Ovary (tissue), 9 donors: ENCODE data around the gene ITPR3. TPM values are rescaled to one million over a fixed set of nuclear protein-coding genes. Genes with fewer than 3 reads are reported as not detected.

ENCODE experiments used
- DNase-seq, 5 donors: peaks; one replicate each; pipeline ENCODE4 v3.0.0-alpha.2; 2019 to 2020
- H3K27ac ChIP-seq, 2 donors: fragments of 200-600 bp; one replicate each; pipeline versions ENCODE4 v1.5.1 to v1.8.0; 2019 to 2022
- H3K27me3 ChIP-seq: fragments of 200-600 bp; one replicate; pipeline ENCODE4 v1.8.0; 2022
- H3K36me3 ChIP-seq: fragments of 200-600 bp; sonication (generic); one replicate; pipeline ENCODE4 v1.5.1; 2019
- H3K4me1 ChIP-seq: one replicate; pipeline ENCODE4 v1.8.1; 2013; ENCODE audit warnings: mild to moderate bottlenecking, moderate library complexity; ENCODE audit not compliant: insufficient read depth
- H3K4me3 ChIP-seq: fragments of 200-600 bp; sonication (generic); one replicate; pipeline ENCODE4 v1.5.1; 2017
- H3K9me3 ChIP-seq, 2 donors: fragments of 200-600 bp in 1 of 2; sonication (generic) in 1 of 2; one replicate each; pipeline versions ENCODE4 v1.5.1 to v1.8.1; 2013 to 2019; ENCODE audit warnings: mild to moderate bottlenecking in 1 of 2, moderate library complexity in 1 of 2
- EP300 ChIP-seq: sonication (generic); formaldehyde crosslinking; IDR thresholded peaks from one replicate; pipeline ENCODE4 v1.6.1; 2017; ENCODE audit warnings: antibody characterized with exemption
- POLR2A ChIP-seq: fragments of 450-650 bp; IDR thresholded peaks from one replicate; pipeline ENCODE4 v1.6.1; 2017; ENCODE audit warnings: antibody characterized with exemption, mild to moderate bottlenecking, moderate library complexity
- WGBS, 3 donors: extraction: QIAGEN DNeasy Blood & Tissue Kit in 1 of 3; methylation state at CpG; one replicate each; pipeline versions ENCODE4 v1.1.5 to v1.1.7; 2013 to 2017; 5-methylcytosine and 5-hydroxymethylcytosine counted together
- intact Hi-C, 4 donors: fragments of 100-400 bp; cut with DNase I; formaldehyde crosslinking; loops; one replicate each; pipeline versions ENCODE4 v1.11.0 to v1.15.1; 2022 to 2023
- polyA plus RNA-seq, 2 donors: library from polyadenylated mRNA; stranded (reverse); fragments of 200-250 nt in 1 of 2; fragments of 350-450 nt in 1 of 2; fragmentation: Illumina TruSeq in 1 of 2; extraction: RNeasy Lipid Tissue Mini Kit (QIAGEN cat#74804) in 1 of 2; gene quantifications; one replicate each; pipeline ENCODE4 v1.2.3, GENCODE V29; 2013 to 2014
- total RNA-seq, 7 donors: library from RNA; depleted of rRNA in 2 of 7; stranded (reverse); fragments of >200 nt in 2 of 7; fragmentation: NEBNext Ultra II Directional in 3 of 7; extraction: Animal tissue kit (Norgen Biotek cat#: 25700) in 3 of 7; gene quantifications; one replicate each; pipeline versions ENCODE4 v1.1.0 to v1.2.4, GENCODE V29; 2016 to 2023
- TF ChIP-seq, protein P1 (sequence below), 3 donors: fragments of 450-650 bp in 2 of 3; fragments of 200-600 bp in 1 of 3; IDR thresholded peaks; one replicate each; pipeline versions ENCODE4 v1.5.1 to v1.8.0; 2016 to 2022; ENCODE audit warnings: antibody characterized with exemption in 3 of 3, mild to moderate bottlenecking in 1 of 3
- donor health status: DM: no; HTN: no; CAD: no; lungs with moderate emphysema.
- donor health status: DM: no; HTN: no; CAD: no.
- donor health status: Bipolar disorder and iron deficiency.
- donor health status: DM: yes; HTN: yes; CAD: no.
- donor health status: DM: no; HTN: no; CAD: no.
- donor health status: DM: yes; HTN: yes; CAD: no.

The ITPR3 gene
- total and polyA plus RNA-seq, 9 donors, result 3.6 to 31.1 (median 11.7) TPM

DNA sequence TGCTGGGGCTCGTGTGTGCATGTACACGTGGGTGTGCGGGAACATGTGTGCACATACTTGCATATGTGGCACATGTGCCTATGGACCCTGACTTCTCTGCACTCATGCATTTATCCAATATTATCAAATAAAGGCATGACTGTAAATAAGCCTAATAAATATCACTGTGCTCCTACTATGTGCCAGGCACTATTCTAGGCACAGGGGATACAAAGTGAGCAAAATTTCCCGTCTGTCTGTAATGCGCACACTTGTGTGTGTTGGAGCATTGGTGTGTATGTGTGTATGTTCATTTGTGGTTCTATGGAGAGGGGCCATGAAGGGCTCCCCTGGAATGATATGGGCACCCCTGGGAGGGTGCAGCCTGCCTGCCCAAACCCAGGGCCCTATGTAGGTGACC is 41.9 kb downstream of the ITPR3 start:
- Histone ChIP-seq H3K4me1 (no peaks in the 10 kb centered on the region), H3K4me3 (no peak overlapping the region), H3K9me3 (no peaks in the 10 kb centered on the region), H3K27ac (no peak overlapping the region), H3K27me3 (no peaks in the 10 kb centered on the region), H3K36me3 (no peaks in the 10 kb centered on the region)
- no peak for TF ChIP-seq EP300
- TF ChIP-seq POLR2A, result no peak
- TF ChIP-seq, protein P1, sequence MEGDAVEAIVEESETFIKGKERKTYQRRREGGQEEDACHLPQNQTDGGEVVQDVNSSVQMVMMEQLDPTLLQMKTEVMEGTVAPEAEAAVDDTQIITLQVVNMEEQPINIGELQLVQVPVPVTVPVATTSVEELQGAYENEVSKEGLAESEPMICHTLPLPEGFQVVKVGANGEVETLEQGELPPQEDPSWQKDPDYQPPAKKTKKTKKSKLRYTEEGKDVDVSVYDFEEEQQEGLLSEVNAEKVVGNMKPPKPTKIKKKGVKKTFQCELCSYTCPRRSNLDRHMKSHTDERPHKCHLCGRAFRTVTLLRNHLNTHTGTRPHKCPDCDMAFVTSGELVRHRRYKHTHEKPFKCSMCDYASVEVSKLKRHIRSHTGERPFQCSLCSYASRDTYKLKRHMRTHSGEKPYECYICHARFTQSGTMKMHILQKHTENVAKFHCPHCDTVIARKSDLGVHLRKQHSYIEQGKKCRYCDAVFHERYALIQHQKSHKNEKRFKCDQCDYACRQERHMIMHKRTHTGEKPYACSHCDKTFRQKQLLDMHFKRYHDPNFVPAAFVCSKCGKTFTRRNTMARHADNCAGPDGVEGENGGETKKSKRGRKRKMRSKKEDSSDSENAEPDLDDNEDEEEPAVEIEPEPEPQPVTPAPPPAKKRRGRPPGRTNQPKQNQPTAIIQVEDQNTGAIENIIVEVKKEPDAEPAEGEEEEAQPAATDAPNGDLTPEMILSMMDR (IDR thresholded peaks at IDR 0.05), result no peak
- intact Hi-C loops, result no loop called here
- WGBS, 3 donors, result 77 to 85% (median 78%) methylated on average over 5 of the region's 5 CpGs
- DNase-seq, result no peak

DNA sequence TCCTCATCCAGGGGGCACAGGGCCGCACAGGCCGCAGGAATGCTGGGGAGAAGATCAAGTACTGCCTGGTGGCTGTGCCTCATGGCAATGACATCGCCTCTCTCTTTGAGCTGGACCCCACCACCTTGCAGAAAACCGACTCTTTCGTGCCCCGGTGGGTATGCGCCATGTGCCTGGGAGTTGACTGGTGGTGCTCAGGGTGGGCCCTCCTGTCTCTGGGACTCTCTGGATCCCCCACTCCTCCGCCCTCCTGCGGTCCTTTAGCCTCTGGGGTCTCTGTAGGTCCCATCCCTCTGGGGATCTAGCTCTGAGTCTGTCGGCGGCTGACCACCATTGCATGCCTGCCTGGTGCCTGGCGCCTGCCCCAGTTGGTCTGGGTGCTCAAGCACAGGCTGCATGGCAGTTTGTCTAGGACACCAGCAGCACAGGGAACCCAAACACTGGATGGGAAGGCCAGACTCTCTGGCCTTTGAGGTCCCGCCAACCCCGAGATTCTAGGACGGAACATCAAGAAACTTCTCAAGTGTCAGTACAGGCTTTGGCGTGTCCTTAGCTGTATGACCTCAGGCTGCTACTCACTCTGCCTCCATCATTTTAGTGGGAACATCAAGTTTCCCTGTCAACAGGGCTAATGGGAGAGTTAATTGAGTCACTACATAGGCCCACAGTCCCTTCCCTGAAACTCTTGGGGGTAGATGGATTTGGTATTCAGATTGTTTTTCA is 42.8 kb downstream of the ITPR3 start:
- DNase-seq, result no peak
- no peak overlapping the region for H3K27ac ChIP-seq
- intact Hi-C loops, result no loop called here
- no peaks in the 10 kb centered on the region for H3K27me3 ChIP-seq
- no peak overlapping the region for H3K4me3 ChIP-seq
- WGBS, 3 donors, result 95% methylated on average over 16 of the region's 16 CpGs
- H3K36me3 ChIP-seq, result no peaks in the 10 kb centered on the region
- no peaks in the 10 kb centered on the region for H3K4me1 ChIP-seq
- no peak for TF ChIP-seq POLR2A
- TF ChIP-seq EP300, result no peak
- TF ChIP-seq, protein P1 (IDR thresholded peaks at IDR 0.05), result no peak
- H3K9me3 ChIP-seq, result no peaks in the 10 kb centered on the region

DNA sequence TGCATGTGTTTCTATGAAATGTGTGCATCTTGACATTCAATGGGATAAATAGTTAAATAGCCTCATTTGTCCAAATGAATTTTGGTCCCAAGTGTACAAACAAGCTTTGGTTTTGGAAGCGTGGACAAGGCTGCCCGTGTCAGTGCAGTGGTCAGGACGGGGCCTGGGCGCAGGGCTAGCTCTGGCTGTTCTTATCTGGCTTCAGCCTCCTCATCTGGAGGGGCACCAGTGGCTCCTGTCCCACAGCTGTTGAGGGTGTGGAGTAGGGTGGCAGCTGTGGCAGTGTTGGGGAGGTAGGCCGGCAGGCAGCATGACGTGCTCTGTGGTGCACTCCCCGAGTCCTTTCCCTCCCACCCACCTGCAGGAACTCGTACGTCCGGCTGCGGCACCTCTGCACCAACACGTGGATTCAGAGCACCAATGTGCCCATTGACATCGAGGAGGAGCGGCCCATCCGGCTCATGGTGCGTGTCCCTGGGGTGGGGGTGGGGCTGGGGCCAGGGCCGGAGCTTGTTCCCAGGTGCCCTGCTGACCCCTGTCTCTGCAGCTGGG is 43.5 kb downstream of the ITPR3 start:
- intact Hi-C loops, result no loop called here
- TF ChIP-seq, protein P1 (IDR thresholded peaks at IDR 0.05), result no peak
- TF ChIP-seq POLR2A, result no peak
- no peak for TF ChIP-seq EP300
- Histone ChIP-seq H3K9me3 (no peaks in the 10 kb centered on the region), H3K36me3 (no peaks in the 10 kb centered on the region), H3K27ac (no peak overlapping the region), H3K4me1 (no peaks in the 10 kb centered on the region), H3K27me3 (no peaks in the 10 kb centered on the region), H3K4me3 (no peak overlapping the region)
- DNase-seq, result no peak
- WGBS, 3 donors, result 90 to 92% (median 90%) methylated on average over 17 of the region's 17 CpGs

DNA sequence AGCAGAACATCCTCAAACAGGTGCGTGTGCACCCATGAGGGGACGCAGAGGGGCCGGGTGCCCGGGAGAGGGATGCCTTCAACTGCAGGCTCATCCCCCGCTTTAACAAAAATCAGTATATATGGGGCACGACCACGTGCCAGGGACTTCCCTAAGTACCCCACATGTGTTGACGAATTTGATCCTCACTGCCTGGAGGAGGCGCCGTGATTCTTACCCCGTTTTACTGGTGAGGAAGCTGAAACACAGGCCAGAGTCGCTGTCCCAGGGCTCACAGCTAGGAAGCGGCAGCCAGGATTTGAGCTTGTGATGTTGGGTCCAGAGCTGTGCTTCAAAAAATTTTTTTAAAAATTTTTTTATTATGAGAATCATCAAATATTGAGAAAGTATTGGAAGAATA is 44.8 kb downstream of the ITPR3 start:
- no peaks in the 10 kb centered on the region for H3K36me3 ChIP-seq
- DNase-seq, result no peak
- H3K27me3 ChIP-seq, result no peaks in the 10 kb centered on the region
- intact Hi-C loops, result no loop called here
- TF ChIP-seq, protein P1 (IDR thresholded peaks at IDR 0.05), result no peak
- TF ChIP-seq POLR2A, result no peak
- no peak for TF ChIP-seq EP300
- no peak overlapping the region for H3K27ac ChIP-seq
- no peaks in the 10 kb centered on the region for H3K9me3 ChIP-seq
- no peaks in the 10 kb centered on the region for H3K4me1 ChIP-seq
- WGBS, 3 donors, result 81 to 89% (median 82%) methylated on average over 13 of the region's 13 CpGs
- H3K4me3 ChIP-seq, result no peak overlapping the region
